ENCODE results near the gene CRIP1. TPM values are rescaled to one million over a fixed set of nuclear protein-coding genes. Genes with fewer than 3 reads are reported as not detected.

The CRIP1 gene
- polyA plus RNA-seq, 2 of the 4 experiments (the other 2 are of a cell fraction), result 280 to 999 TPM

GRCh38 chr14:105533391-105533790, 46.7 kb downstream of the CRIP1 start:
- FAIRE-seq, result no peak
- ChIA-PET CTCF (interaction anchor here (0.7 to 4.1 kb wide), 14 partner anchors 10 to 723 kb away, joined by 3 to 25 read pairs (median 5); no protein-coding TSS in a partner anchor), POLR2A (no interaction called here)
- no peak for DNase-seq (ENCODE audit: low read depth in 1 of 2, low spot score in 1 of 2)
- no peak overlapping the region for H3K4me2 ChIP-seq
- ATAC-seq, result no peak
- no peak for TF ChIP-seq KDM5A (IDR thresholded peaks at IDR 0.05)
- TF ChIP-seq FOSB (CRISPR knock-in tag; IDR thresholded peaks at IDR 0.05), result no peak
- TF ChIP-seq ZSCAN20 (CRISPR knock-in tag; IDR thresholded peaks at IDR 0.05), result no peak
- TF ChIP-seq MYC (IDR thresholded peaks at IDR 0.05; ENCODE audit: borderline replicate concordance, low read length), result no peak
- TF ChIP-seq MAFK (IDR thresholded peaks at IDR 0.05; ENCODE audit: partially characterized antibody), result no peak
- TF ChIP-seq EHMT2 (IDR thresholded peaks at IDR 0.05; ENCODE audit: low read depth), result no peak
- TF ChIP-seq MAZ (IDR thresholded peaks at IDR 0.05; ENCODE audit: borderline replicate concordance, low read depth, low read length), result no peak
- no peak for TF ChIP-seq HEYL (CRISPR knock-in tag; IDR thresholded peaks at IDR 0.05)
- no peak for TF ChIP-seq EP300 (IDR thresholded peaks at IDR 0.05)
- no peak for TF ChIP-seq CEBPB (IDR thresholded peaks at IDR 0.05)
- no peak for TF ChIP-seq HES2 (IDR thresholded peaks at IDR 0.05)
- no peak for TF ChIP-seq RAD21 (conservative IDR thresholded peaks at IDR 0.05 in 1 of 2, IDR thresholded peaks at IDR 0.05 in 1 of 2)
- TF ChIP-seq HOXB13 (CRISPR knock-in tag; IDR thresholded peaks at IDR 0.05; ENCODE audit: low read depth), result no peak
- TF ChIP-seq CBX2 (IDR thresholded peaks at IDR 0.05; ENCODE audit: borderline replicate concordance, low read depth), result no peak
- no peak for TF ChIP-seq JUN (IDR thresholded peaks at IDR 0.05)
- TF ChIP-seq NFE2L2 (conservative IDR thresholded peaks at IDR 0.05; ENCODE audit: low read length), result no peak
- no peak for TF ChIP-seq CTCF (IDR thresholded peaks at IDR 0.05)
- no peak for TF ChIP-seq RNF2 (IDR thresholded peaks at IDR 0.05; ENCODE audit: borderline replicate concordance, low read depth)
- no peak overlapping the region for H3K27ac ChIP-seq
- WGBS (ENCODE audit: missing lambda C conversion rate), result 52% methylated on average over 7 of the region's 9 CpGs
- H3K4me3 ChIP-seq, result no peak overlapping the region
- H3K4me1 ChIP-seq, result peaks cover 4% of the 10 kb centered on the region; the same call in 2 of the 3 replicates
- no peaks in the 10 kb centered on the region for H3K9me3 ChIP-seq

GRCh38 chr14:105533811-105534498, 47.3 kb downstream of the CRIP1 start:
- WGBS (ENCODE audit: missing lambda C conversion rate), result 60% methylated on average over 21 of the region's 21 CpGs
- ATAC-seq (no peak), FAIRE-seq (no peak), DNase-seq (ENCODE audit: low read depth in 1 of 2, low spot score in 1 of 2) (no peak)
- no peaks in the 10 kb centered on the region for H3K9me3 ChIP-seq
- no peaks in the 10 kb centered on the region for H3K4me1 ChIP-seq
- no peak overlapping the region for H3K27ac ChIP-seq
- POLR2A ChIA-PET, result no interaction called here
- no peak overlapping the region for H3K4me2 ChIP-seq
- no peak for TF ChIP-seq JUN (IDR thresholded peaks at IDR 0.05)
- no peak for TF ChIP-seq HEYL (CRISPR knock-in tag; IDR thresholded peaks at IDR 0.05)
- TF ChIP-seq HOXB5 (CRISPR knock-in tag; IDR thresholded peaks at IDR 0.05), result no peak
- no peak for TF ChIP-seq RNF2 (IDR thresholded peaks at IDR 0.05; ENCODE audit: borderline replicate concordance, low read depth)
- CTCF ChIA-PET, result interaction anchor here (0.9 to 4.1 kb wide), 11 partner anchors 10 to 722 kb away, joined by 3 to 25 read pairs (median 5); no protein-coding TSS in a partner anchor
- H3K4me3 ChIP-seq, result no peak overlapping the region

- ChIA-PET CTCF (interaction anchor here (2.4 to 4.1 kb wide), 2 partner anchors 53 to 161 kb away, joined by 10 to 25 read pairs; no protein-coding TSS in a partner anchor), POLR2A (no interaction called here)
- no peaks in the 10 kb centered on the region for H3K4me1 ChIP-seq
- no peak overlapping the region for H3K4me3 ChIP-seq
- ATAC-seq, result no peak
- no peak overlapping the region for H3K27ac ChIP-seq
- TF ChIP-seq KDM5A (IDR thresholded peaks at IDR 0.05) (no peak), ZNF302 (CRISPR knock-in tag; IDR thresholded peaks at IDR 0.05) (no peak), PBX3 (IDR thresholded peaks at IDR 0.05) (no peak), TP53 (CRISPR knock-in tag; IDR thresholded peaks at IDR 0.05) (no peak), KDM1A (IDR thresholded peaks at IDR 0.05; ENCODE audit: low read depth) (no peak), ZFP36 (IDR thresholded peaks at IDR 0.05; ENCODE audit: borderline replicate concordance, partially characterized antibody) (no peak)
- no peaks in the 10 kb centered on the region for H3K9me3 ChIP-seq
- 67% methylated on average over 13 of the region's 13 CpGs for WGBS (ENCODE audit: missing lambda C conversion rate)
- FAIRE-seq, result no peak
- no peak overlapping the region for H3K4me2 ChIP-seq
- DNase-seq (ENCODE audit: low read depth in 1 of 2, low spot score in 1 of 2), result no peak
Observed at GRCh38 chr14:105534586-105534985, 47.9 kb downstream of the CRIP1 start.
